BE2C (cell line): ENCODE data around the gene FARSA.

Experiments used
- DNase-seq: peaks from one replicate; pipeline ENCODE4 v3.0.0-alpha.2; 2020
- H3K27me3 ChIP-seq: fragments of 250-450 bp; sonication (Bioruptor Pico); 2 replicates; pipeline ENCODE4 v1.5.1; 2020; ENCODE audit warnings: mild to moderate bottlenecking
- H3K36me3 ChIP-seq: fragments of 250-450 bp; sonication (Bioruptor Pico); 2 replicates; pipeline ENCODE4 v1.5.1; 2020; ENCODE audit warnings: mild to moderate bottlenecking
- H3K4me1 ChIP-seq: fragments of 250-450 bp; sonication (Bioruptor Pico); 2 replicates; pipeline ENCODE4 v1.5.1; 2020
- H3K4me3 ChIP-seq: 2 replicates; pipeline ENCODE4 v1.5.1; 2011; ENCODE audit warnings: low read depth, low read length
- H3K9me3 ChIP-seq: fragments of 250-450 bp; sonication (Bioruptor Pico); 2 replicates; pipeline ENCODE4 v1.5.1; 2020
- TF ChIP-seq, protein P1 (sequence below): IDR thresholded peaks from 2 replicates; pipeline ENCODE4 v1.5.1; 2012; ENCODE audit warnings: mild to moderate bottlenecking, low read depth, low read length

The FARSA gene

GRCh38 chr19:12974301-12975220 lies 41.0 kb upstream of the FARSA start:
- peak; percentile 41 for DNase-seq
- no peaks in the 10 kb centered on the region for H3K36me3 ChIP-seq
- no peaks in the 10 kb centered on the region for H3K27me3 ChIP-seq
- H3K9me3 ChIP-seq = no peaks in the 10 kb centered on the region
- H3K4me3 ChIP-seq = no peak overlapping the region
- no peaks in the 10 kb centered on the region for H3K4me1 ChIP-seq
- TF ChIP-seq, protein P1, sequence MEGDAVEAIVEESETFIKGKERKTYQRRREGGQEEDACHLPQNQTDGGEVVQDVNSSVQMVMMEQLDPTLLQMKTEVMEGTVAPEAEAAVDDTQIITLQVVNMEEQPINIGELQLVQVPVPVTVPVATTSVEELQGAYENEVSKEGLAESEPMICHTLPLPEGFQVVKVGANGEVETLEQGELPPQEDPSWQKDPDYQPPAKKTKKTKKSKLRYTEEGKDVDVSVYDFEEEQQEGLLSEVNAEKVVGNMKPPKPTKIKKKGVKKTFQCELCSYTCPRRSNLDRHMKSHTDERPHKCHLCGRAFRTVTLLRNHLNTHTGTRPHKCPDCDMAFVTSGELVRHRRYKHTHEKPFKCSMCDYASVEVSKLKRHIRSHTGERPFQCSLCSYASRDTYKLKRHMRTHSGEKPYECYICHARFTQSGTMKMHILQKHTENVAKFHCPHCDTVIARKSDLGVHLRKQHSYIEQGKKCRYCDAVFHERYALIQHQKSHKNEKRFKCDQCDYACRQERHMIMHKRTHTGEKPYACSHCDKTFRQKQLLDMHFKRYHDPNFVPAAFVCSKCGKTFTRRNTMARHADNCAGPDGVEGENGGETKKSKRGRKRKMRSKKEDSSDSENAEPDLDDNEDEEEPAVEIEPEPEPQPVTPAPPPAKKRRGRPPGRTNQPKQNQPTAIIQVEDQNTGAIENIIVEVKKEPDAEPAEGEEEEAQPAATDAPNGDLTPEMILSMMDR = no peak

- Histone ChIP-seq H3K36me3 (no peaks in the 10 kb centered on the region), H3K9me3 (no peaks in the 10 kb centered on the region), H3K27me3 (no peaks in the 10 kb centered on the region), H3K4me3 (no peak overlapping the region), H3K4me1 (no peaks in the 10 kb centered on the region)
- TF ChIP-seq, protein P1 = no peak
- DNase-seq = no peak
Measured at GRCh38 chr19:12973236-12973635, 39.7 kb upstream of the FARSA start.

DNA sequence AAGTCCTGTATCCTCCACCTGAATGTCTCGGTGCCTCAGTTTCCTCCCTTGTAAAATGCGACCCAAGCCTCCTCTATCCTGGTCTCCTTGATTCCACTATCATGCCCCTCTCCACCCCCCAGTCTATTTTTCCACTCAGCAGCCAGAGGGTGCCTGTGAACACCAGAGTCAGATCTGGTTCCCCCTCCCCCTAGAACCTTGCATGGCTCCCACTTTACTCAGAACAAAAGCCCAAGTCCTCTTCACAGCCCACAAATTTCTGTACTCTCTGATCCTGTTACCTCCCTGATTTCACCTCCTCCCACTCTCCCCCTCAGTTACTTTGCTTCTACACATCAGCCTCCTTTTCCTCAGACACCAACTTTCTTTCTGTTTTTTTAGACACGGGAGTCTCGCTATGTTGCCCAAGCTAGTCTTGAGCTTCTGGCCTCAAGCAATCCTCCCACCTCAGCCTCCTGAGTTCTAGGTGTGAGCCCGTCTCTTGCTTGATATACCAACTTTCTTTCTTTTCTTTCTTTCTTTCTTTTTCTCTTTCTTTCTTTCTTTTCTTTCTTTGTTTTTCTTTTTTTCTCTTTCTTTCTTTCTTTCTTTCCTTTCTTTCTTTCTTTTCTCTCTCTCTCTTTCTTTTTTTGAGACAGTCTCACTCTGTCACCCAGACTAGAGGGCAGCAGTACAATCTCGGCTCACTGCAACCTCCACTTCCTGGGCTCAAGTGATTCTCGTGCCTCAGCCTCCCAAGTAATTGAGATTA lies 36.7 kb upstream of the FARSA start:
- Histone ChIP-seq H3K4me3 (no peak overlapping the region), H3K9me3 (no peaks in the 10 kb centered on the region), H3K4me1 (no peaks in the 10 kb centered on the region), H3K36me3 (no peaks in the 10 kb centered on the region), H3K27me3 (no peaks in the 10 kb centered on the region)
- DNase-seq = no peak
- TF ChIP-seq, protein P1 = no peak

DNA sequence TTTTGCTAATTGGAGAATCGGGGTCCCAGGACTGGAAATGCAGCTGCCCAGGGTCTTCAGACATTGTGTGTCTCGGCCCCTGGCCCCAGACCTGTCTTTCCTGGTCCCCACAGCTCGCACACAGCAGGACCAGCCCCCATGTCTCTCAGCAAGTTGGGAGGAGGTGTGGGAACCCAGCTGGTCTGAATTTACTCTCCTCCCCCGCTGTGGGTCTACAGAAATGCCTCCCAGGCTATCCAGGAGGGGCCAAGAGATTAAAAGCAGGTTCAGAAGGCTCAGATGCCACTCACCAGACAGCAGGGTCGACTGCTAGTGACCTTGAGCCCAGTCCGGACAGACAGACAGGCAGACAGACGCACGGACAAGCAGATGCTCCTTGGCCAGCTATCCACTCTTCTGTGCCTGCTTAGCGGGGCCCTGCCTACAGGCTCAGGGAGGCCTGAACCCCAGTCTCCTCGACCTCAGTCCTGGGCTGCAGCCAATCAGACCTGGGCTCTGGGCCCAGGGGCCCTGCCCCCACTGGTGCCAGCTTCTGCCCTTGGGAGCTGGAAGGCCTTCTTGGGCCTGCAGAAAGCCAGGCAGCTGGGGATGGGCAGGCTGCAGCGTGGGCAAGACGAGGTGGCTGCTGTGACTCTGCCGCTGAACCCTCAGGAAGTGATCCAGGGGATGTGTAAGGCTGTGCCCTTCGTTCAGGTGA lies 35.9 kb upstream of the FARSA start, which contains the start of gene DAND5:
TSS of gene DAND5 (plus strand) at position 285 of the 697 bp plus-strand sequence. CDS start at position 370, 85 bp downstream.
- H3K4me3 ChIP-seq = no peak within 1 kb of the TSS
- TF ChIP-seq, protein P1 = no peak
- H3K27me3 ChIP-seq = no peaks in the 10 kb centered on the region
- no peaks in the 10 kb centered on the region for H3K9me3 ChIP-seq
- no peaks in the 10 kb centered on the region for H3K36me3 ChIP-seq
- no peaks in the 10 kb centered on the region for H3K4me1 ChIP-seq
- no peak for DNase-seq

DNA sequence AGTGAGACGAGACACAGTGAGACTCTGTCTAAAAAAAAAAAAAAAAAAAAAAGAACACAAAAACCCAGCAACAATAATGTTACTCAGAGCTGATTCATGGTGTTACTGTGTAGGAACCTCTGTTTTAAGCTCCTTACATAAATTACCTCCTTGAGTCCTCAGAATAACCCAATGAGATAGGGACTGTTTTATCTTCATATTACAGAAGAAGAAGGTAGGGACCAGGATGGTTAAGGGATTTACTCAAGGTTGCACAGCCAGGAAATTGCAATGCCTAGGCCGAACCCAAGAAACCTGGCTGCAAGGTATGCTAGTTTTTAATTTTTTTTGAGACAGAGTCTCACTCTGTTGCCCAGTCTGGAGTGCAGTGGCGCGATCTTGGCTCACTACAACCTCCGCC lies 34.4 kb upstream of the FARSA start:
- no peaks in the 10 kb centered on the region for H3K9me3 ChIP-seq
- H3K4me3 ChIP-seq = no peak overlapping the region
- TF ChIP-seq, protein P1 = no peak
- H3K27me3 ChIP-seq = no peaks in the 10 kb centered on the region
- DNase-seq = no peak
- no peaks in the 10 kb centered on the region for H3K4me1 ChIP-seq
- H3K36me3 ChIP-seq = no peaks in the 10 kb centered on the region
